Gastroesophageal sphincter (tissue), 4 donors: ENCODE results near the gene SPINK6. TPM values are rescaled to one million over a fixed set of nuclear protein-coding genes. Genes with fewer than 3 reads are reported as not detected.

Source experiments
- ATAC-seq: fragments of 150-250 bp; one replicate; pipeline ENCODE4 v1.9.1; 2016; ENCODE audit warnings: mild to moderate bottlenecking, moderate library complexity
- H3K27ac ChIP-seq, 4 donors: fragments of 200-600 bp; sonication (generic) in 3 of 4; 1 replicate in 3 of 4; 2 replicates in 1 of 4; pipeline ENCODE4 v1.5.1; 2016 to 2019
- H3K27me3 ChIP-seq: fragments of 200-600 bp; sonication (generic); one replicate; pipeline ENCODE4 v1.5.1; 2019
- H3K36me3 ChIP-seq, 2 donors: fragments of 200-600 bp; sonication (generic); one replicate each; pipeline ENCODE4 v1.5.1; 2019; ENCODE audit warnings: control low read depth in 1 of 2
- H3K4me1 ChIP-seq, 3 donors: fragments of 200-600 bp; sonication (generic); 1 replicate in 2 of 3; 2 replicates in 1 of 3; pipeline ENCODE4 v1.5.1; 2016 to 2019; ENCODE audit warnings: control low read depth in 2 of 3
- H3K4me3 ChIP-seq, 2 donors: fragments of 200-600 bp; sonication (generic); one replicate each; pipeline ENCODE4 v1.5.1; 2019; ENCODE audit warnings: mild to moderate bottlenecking in 1 of 2, moderate library complexity in 1 of 2
- H3K9me3 ChIP-seq, 3 donors: fragments of 200-600 bp; sonication (generic); one replicate each; pipeline ENCODE4 v1.5.1; 2017 to 2019; ENCODE audit warnings: control low read depth in 2 of 3
- CTCF ChIP-seq, 4 experiments: fragments of 200-600 bp in 2 of 4; fragments of 450-650 bp in 2 of 4; sonication (generic) in 1 of 4; IDR thresholded peaks; one replicate each; pipeline ENCODE4 v1.5.1; 2017 to 2019; ENCODE audit warnings: antibody characterized with exemption in 4 of 4, mild to moderate bottlenecking in 2 of 4, moderate library complexity in 2 of 4
- EP300 ChIP-seq: sonication (generic); formaldehyde crosslinking; IDR thresholded peaks from one replicate; pipeline ENCODE4 v1.6.1; 2017; ENCODE audit warnings: antibody characterized with exemption, mild to moderate bottlenecking
- POLR2A ChIP-seq, 2 donors: fragments of 450-650 bp; IDR thresholded peaks; one replicate each; pipeline ENCODE4 v1.6.1; 2017; ENCODE audit warnings: antibody characterized with exemption in 2 of 2, mild to moderate bottlenecking in 2 of 2, moderate library complexity in 1 of 2
- POLR2AphosphoS5 ChIP-seq: sonication (generic); formaldehyde crosslinking; IDR thresholded peaks from one replicate; pipeline ENCODE4 v1.6.1; 2017; ENCODE audit warnings: antibody characterized with exemption
- WGBS, 2 donors: methylation state at CpG; one replicate each; pipeline ENCODE4 v1.1.5; 2018; ENCODE audit warnings: low coverage in 1 of 2; 5-methylcytosine and 5-hydroxymethylcytosine counted together
- small RNA-seq, 4 donors: library from RNA; depleted of rRNA; stranded (forward); fragments of <200 nt; gene quantifications; one replicate each; pipeline ENCODE3, GENCODE V24; 2016
- total RNA-seq, 4 donors: library from RNA; depleted of rRNA; stranded (reverse); fragments of >200 nt; gene quantifications; one replicate each; pipeline ENCODE4 v1.1.0, GENCODE V29; 2016

The SPINK6 gene
- total RNA-seq, 4 donors from 2014 or later, result not detected

- WGBS, 2 donors, result 40% methylated on average over 2 of the region's 2 CpGs; no CpG with 5 or more reads in 1 of the 2 donors
Observed at GRCh38 chr5:148259288-148259687, 56.4 kb downstream of the SPINK6 start.

GRCh38 chr5:148261221-148261620 lies 58.4 kb downstream of the SPINK6 start:
- H3K27ac ChIP-seq, result no peak overlapping the region
- TF ChIP-seq POLR2A (IDR thresholded peaks at IDR 0.05) (no peak), CTCF (IDR thresholded peaks at IDR 0.05) (no peak), EP300 (no peak), POLR2AphosphoS5 (no peak)
- H3K4me1 ChIP-seq, result no peaks in the 10 kb centered on the region
- no peaks in the 10 kb centered on the region for H3K27me3 ChIP-seq
- peaks cover 0 to 33% (median 0%) of the 10 kb centered on the region in 3 donors for H3K9me3 ChIP-seq
- no peak overlapping the region for H3K4me3 ChIP-seq
- no peaks in the 10 kb centered on the region for H3K36me3 ChIP-seq
- ATAC-seq, result no peak

More at GRCh38 chr5:148259288-148259687, 56.4 kb downstream of the SPINK6 start:
- no peak overlapping the region for H3K4me3 ChIP-seq
- ATAC-seq, result no peak
- H3K27me3 ChIP-seq, result no peaks in the 10 kb centered on the region
- no peaks in the 10 kb centered on the region for H3K4me1 ChIP-seq
- no peaks in the 10 kb centered on the region for H3K36me3 ChIP-seq
- no peak for TF ChIP-seq POLR2AphosphoS5
- TF ChIP-seq CTCF (IDR thresholded peaks at IDR 0.05), result no peak
- no peak for TF ChIP-seq EP300
- peaks cover 0 to 48% (median 0%) of the 10 kb centered on the region in 3 donors for H3K9me3 ChIP-seq
- H3K27ac ChIP-seq, result no peak overlapping the region

Small RNA genes lying within 50 kb of the gene (small RNA-seq; reads per million reads assigned to genes)
- 0 reads per million in 4 donors for gene HMGN1P16

Other genes starting within 250 kb of the SPINK6 start
- 10 to 100 TPM in 1 of 4 donors, 1 to 10 TPM in 2, under 1 TPM in 1; 0.94 to 47.0 (median 1.6) TPM for gene SPINK5, start 139.1 kb upstream of the SPINK6 start, total RNA-seq
- not detected for gene SPINK14, start 34.5 kb upstream of the SPINK6 start, total RNA-seq
- gene MARCOL, start 35.5 kb downstream of the SPINK6 start, total RNA-seq, result not detected
- not detected for gene SPINK13, start 65.8 kb downstream of the SPINK6 start, total RNA-seq
- 1 to 10 TPM in 1 of 4 donors, under 1 TPM in 1, not detected in 2; 0.89 to 9.6 TPM for gene SPINK7, start 109.4 kb downstream of the SPINK6 start, total RNA-seq
- gene SPINK9, start 132.5 kb downstream of the SPINK6 start, total RNA-seq, result not detected
- 10 to 100 TPM; 29.6 to 80.2 (median 40.7) TPM for gene FBXO38, start 180.9 kb downstream of the SPINK6 start, total RNA-seq